ENCODE results near the gene GATAD2A. TPM values are rescaled to one million over a fixed set of nuclear protein-coding genes. Genes with fewer than 3 reads are reported as not detected.

GATAD2A gene
- total RNA-seq, 2 donors from 2014 or later = 88.0 to 160 TPM

- peak; percentile 73 for ATAC-seq (replicated peaks)
- Mint-ChIP-seq H3K27ac (peak overlapping the region; percentile 93), H3K4me3 (peak overlapping the region; percentile 94), H3K9me3 (no peaks in the 10 kb centered on the region), H3K36me3 (ENCODE audit: low read depth) (peaks cover 20% of the 10 kb centered on the region), H3K27me3 (no peaks in the 10 kb centered on the region), H3K4me1 (peaks cover 45% of the 10 kb centered on the region)
Observed at GRCh38 chr19:19406878-19407632, 1.6 kb downstream of the GATAD2A start.

DNA sequence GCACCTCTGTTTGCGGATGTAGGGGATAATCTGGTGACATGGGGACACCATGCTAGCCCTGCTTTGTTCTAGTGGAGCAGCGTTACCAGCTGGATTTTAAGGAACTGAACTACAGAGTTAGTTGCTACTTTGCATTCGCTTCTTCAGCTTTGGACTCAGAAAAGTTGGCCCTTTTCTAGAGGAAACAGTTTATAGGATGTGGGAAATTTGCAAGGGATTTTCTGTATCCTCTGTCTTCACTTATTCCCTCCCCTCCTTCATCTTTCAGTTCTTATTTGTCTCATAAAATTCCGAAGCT is 2.1 kb downstream of the GATAD2A start:
- H3K9me3 Mint-ChIP-seq = no peaks in the 10 kb centered on the region
- ATAC-seq (replicated peaks) = no peak
- H3K27ac Mint-ChIP-seq = no peak overlapping the region
- H3K4me3 Mint-ChIP-seq = peak overlapping the region; percentile 94
- peaks cover 24% of the 10 kb centered on the region for H3K36me3 Mint-ChIP-seq (ENCODE audit: low read depth)
- H3K27me3 Mint-ChIP-seq = no peaks in the 10 kb centered on the region
- H3K4me1 Mint-ChIP-seq = peaks cover 45% of the 10 kb centered on the region

DNA sequence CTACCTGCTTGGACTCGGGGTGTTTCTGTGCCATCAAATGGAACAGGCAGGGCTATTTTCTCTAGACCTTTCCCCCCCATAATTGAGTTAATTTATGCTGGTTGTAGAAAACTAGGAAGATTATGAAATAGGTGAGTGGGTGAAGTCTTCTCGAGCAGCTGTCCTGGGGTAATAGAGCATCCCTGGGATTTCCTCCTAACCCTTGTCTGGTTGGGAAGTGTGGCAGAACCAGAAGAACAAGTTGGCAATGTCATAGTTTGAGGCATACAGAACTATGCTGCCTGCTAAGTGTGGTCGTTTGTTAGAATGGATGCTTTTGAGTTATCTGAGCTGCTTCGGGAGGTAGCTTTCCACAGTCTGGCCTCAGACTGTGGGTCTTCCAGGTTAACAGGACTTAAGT is 3.7 kb downstream of the GATAD2A start:
- peaks cover 47% of the 10 kb centered on the region for H3K4me1 Mint-ChIP-seq
- no peak for ATAC-seq (replicated peaks)
- H3K9me3 Mint-ChIP-seq = no peaks in the 10 kb centered on the region
- H3K27ac Mint-ChIP-seq = peak overlapping the region; percentile 15
- no peaks in the 10 kb centered on the region for H3K27me3 Mint-ChIP-seq
- H3K36me3 Mint-ChIP-seq (ENCODE audit: low read depth) = peaks cover 31% of the 10 kb centered on the region
- peak overlapping the region; percentile 94 for H3K4me3 Mint-ChIP-seq

DNA sequence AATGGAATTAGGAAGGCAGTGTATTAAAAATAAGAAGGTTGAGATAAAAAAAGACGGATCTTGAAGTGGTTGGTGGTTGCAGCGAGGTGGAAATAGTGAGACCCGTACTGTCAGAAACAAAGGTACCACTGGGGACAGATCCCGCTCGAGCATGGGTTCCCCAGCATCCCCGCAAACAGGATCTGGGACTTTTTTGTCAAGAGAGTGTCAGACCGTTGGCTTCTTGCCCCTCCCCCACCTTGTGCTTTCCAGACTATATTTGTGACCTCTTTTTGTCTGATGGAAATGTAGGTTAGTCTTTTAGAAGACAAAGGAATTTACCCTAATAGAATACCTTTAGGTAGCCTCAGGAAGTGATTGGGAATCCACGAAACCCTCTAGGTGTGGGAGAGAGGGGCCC is 4.2 kb downstream of the GATAD2A start:
- peak overlapping the region; percentile 15 for H3K27ac Mint-ChIP-seq
- peak overlapping the region; percentile 94 for H3K4me3 Mint-ChIP-seq
- H3K4me1 Mint-ChIP-seq = peaks cover 48% of the 10 kb centered on the region
- H3K27me3 Mint-ChIP-seq = no peaks in the 10 kb centered on the region
- H3K36me3 Mint-ChIP-seq (ENCODE audit: low read depth) = peaks cover 31% of the 10 kb centered on the region
- ATAC-seq (replicated peaks) = no peak
- H3K9me3 Mint-ChIP-seq = no peaks in the 10 kb centered on the region

- H3K4me3 Mint-ChIP-seq = peak overlapping the region; percentile 94
- peaks cover 35% of the 10 kb centered on the region for H3K36me3 Mint-ChIP-seq (ENCODE audit: low read depth)
- peak; percentile 67 for ATAC-seq (replicated peaks)
- no peaks in the 10 kb centered on the region for H3K27me3 Mint-ChIP-seq
- H3K4me1 Mint-ChIP-seq = peaks cover 51% of the 10 kb centered on the region
- no peaks in the 10 kb centered on the region for H3K9me3 Mint-ChIP-seq
- H3K27ac Mint-ChIP-seq = peak overlapping the region; percentile 80
Observed at GRCh38 chr19:19410553-19411550, 5.4 kb downstream of the GATAD2A start.

DNA sequence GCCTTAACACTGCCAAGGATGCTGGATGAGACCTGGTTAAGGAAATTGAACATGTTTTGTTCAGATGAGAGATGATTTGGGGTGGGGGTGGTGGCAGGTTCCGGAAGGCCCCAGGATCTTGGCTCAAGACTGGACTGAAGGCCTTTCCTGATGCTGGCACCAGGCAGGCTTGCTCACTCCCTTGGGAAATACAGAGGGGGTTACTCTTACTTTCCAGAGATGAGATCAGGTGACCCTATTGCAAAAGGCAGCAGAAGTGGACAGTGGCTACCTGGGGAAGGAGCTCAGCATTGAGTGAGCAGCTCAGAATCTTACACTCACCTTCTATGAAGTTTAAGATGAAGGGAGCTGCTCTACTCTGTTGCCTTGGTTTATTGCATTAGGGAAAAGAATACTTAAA is 10.8 kb downstream of the GATAD2A start:
- no peak for ATAC-seq (replicated peaks)
- H3K4me3 Mint-ChIP-seq = peak overlapping the region; percentile 7
- peaks cover 26% of the 10 kb centered on the region for H3K36me3 Mint-ChIP-seq (ENCODE audit: low read depth)
- H3K9me3 Mint-ChIP-seq = no peaks in the 10 kb centered on the region
- H3K27ac Mint-ChIP-seq = peak overlapping the region; percentile 76
- no peaks in the 10 kb centered on the region for H3K27me3 Mint-ChIP-seq
- peaks cover 53% of the 10 kb centered on the region for H3K4me1 Mint-ChIP-seq

- peaks cover 52% of the 10 kb centered on the region for H3K4me1 Mint-ChIP-seq
- H3K27me3 Mint-ChIP-seq = no peaks in the 10 kb centered on the region
- ATAC-seq (replicated peaks) = no peak
- no peaks in the 10 kb centered on the region for H3K9me3 Mint-ChIP-seq
- peaks cover 24% of the 10 kb centered on the region for H3K36me3 Mint-ChIP-seq (ENCODE audit: low read depth)
- H3K27ac Mint-ChIP-seq = peak overlapping the region; percentile 81
- H3K4me3 Mint-ChIP-seq = peak overlapping the region; percentile 41
Observed at GRCh38 chr19:19417046-19417445, 11.6 kb downstream of the GATAD2A start.

DNA sequence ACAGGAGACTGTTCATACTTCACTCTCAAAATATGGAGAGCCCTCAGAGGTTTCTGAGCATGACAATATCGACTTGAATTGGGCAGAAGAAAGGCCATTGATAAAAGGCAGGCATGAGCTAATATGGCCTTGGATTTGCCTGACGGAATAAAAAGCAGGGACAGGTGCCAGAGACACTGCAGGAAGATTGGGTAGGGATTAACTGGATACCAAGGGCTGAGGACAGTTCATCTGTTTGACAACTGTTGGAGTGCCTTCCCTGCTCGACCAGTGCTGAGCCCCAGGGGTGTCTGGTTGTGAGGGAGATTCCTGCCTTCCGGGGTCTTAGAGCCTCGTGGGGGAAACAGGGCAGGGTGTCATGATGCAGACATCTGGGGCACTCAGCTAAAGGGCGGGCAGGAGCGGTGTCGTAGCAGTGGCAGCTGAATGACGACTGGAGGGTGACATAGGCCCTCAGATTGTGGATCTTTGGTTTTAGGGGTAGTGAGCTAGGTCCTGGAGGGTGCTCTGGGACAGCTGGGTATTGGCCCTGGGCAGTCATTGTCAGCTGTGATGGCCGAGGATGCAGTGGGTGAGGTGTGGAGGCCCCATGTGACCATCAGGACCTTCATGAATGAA is 12.3 kb downstream of the GATAD2A start:
- peaks cover 19% of the 10 kb centered on the region for H3K36me3 Mint-ChIP-seq (ENCODE audit: low read depth)
- no peaks in the 10 kb centered on the region for H3K9me3 Mint-ChIP-seq
- no peaks in the 10 kb centered on the region for H3K27me3 Mint-ChIP-seq
- H3K27ac Mint-ChIP-seq = peak overlapping the region; percentile 81
- peaks cover 51% of the 10 kb centered on the region for H3K4me1 Mint-ChIP-seq
- no peak for ATAC-seq (replicated peaks)
- peak overlapping the region; percentile 41 for H3K4me3 Mint-ChIP-seq

DNA sequence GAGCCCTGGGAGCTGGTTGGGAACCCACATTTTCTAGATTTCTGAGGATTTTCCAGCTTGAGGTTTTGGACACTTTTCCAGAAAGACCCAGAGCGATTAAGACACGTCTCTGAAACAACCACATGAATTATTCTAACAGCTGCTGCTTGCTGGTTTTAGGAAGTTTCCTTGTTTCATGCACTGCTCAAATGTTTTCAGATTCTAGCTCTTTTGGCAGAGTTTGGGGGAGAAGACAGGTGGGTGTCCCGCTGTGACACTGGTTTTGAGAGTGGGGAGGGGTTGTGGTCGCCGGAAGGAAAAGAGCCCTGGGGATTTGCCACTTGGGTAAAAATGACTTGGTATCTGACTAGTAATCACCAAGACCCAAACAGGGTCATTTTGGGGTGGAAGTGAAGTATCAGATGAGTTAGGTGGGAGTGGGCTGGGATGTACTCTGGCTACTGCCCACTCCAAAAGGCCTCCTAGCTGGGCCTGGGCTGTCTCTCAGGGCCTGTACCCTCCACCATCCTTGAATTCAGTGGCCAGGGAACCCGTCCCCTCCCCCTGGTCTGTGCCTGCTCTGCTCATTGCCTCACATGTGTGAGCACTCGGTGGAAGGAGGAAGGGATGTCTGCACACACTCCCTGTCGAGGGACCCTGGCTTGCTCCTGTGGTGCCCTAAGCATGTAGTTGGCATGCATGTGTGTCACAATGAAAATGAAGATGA is 13.2 kb downstream of the GATAD2A start:
- peaks cover 13% of the 10 kb centered on the region for H3K36me3 Mint-ChIP-seq (ENCODE audit: low read depth)
- no peaks in the 10 kb centered on the region for H3K27me3 Mint-ChIP-seq
- H3K27ac Mint-ChIP-seq = peak overlapping the region; percentile 81
- ATAC-seq (replicated peaks) = peak; percentile 13
- no peaks in the 10 kb centered on the region for H3K9me3 Mint-ChIP-seq
- H3K4me3 Mint-ChIP-seq = peak overlapping the region; percentile 41
- H3K4me1 Mint-ChIP-seq = peaks cover 45% of the 10 kb centered on the region

- Mint-ChIP-seq H3K27ac (peak overlapping the region; percentile 67), H3K4me3 (peak overlapping the region; percentile 17), H3K4me1 (peaks cover 37% of the 10 kb centered on the region), H3K9me3 (no peaks in the 10 kb centered on the region), H3K36me3 (ENCODE audit: low read depth) (peaks cover 11% of the 10 kb centered on the region), H3K27me3 (no peaks in the 10 kb centered on the region)
- peak; percentile 96 for ATAC-seq (replicated peaks)
Observed at GRCh38 chr19:19420570-19421298, 15.3 kb downstream of the GATAD2A start.

DNA sequence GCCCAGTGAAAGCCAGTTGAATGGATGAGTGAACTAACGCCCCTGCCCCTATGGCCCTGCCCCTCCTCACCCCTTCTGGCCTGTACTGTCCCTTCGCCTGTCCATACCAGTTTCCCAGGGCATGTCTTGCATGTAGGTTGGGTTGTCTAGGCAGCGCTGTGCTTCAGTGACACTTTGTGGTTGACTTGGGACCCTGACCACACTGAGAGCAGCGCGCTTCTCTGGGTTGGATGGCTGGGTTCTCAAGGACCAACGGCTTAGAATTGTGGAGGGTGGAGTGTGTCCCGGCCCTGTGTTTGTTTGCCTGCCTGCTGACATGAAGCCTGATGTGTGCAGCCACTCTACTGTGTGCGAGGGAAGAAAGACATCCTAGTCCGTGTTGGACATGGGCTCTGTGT is 15.8 kb downstream of the GATAD2A start:
- H3K9me3 Mint-ChIP-seq = no peaks in the 10 kb centered on the region
- peak overlapping the region; percentile 67 for H3K27ac Mint-ChIP-seq
- peaks cover 32% of the 10 kb centered on the region for H3K4me1 Mint-ChIP-seq
- no peak overlapping the region for H3K4me3 Mint-ChIP-seq
- no peaks in the 10 kb centered on the region for H3K27me3 Mint-ChIP-seq
- ATAC-seq (replicated peaks) = no peak
- H3K36me3 Mint-ChIP-seq (ENCODE audit: low read depth) = peaks cover 7% of the 10 kb centered on the region

- H3K4me1 Mint-ChIP-seq = peaks cover 37% of the 10 kb centered on the region
- H3K9me3 Mint-ChIP-seq = no peaks in the 10 kb centered on the region
- peak overlapping the region; percentile 67 for H3K27ac Mint-ChIP-seq
- H3K4me3 Mint-ChIP-seq = no peak overlapping the region
- H3K36me3 Mint-ChIP-seq (ENCODE audit: low read depth) = peaks cover 12% of the 10 kb centered on the region
- no peak for ATAC-seq (replicated peaks)
- H3K27me3 Mint-ChIP-seq = no peaks in the 10 kb centered on the region
Observed at GRCh38 chr19:19422156-19422555, 16.7 kb downstream of the GATAD2A start.

- H3K9me3 Mint-ChIP-seq = no peaks in the 10 kb centered on the region
- H3K27ac Mint-ChIP-seq = no peak overlapping the region
- H3K4me1 Mint-ChIP-seq = peaks cover 35% of the 10 kb centered on the region
- no peak overlapping the region for H3K4me3 Mint-ChIP-seq
- peaks cover 24% of the 10 kb centered on the region for H3K36me3 Mint-ChIP-seq (ENCODE audit: low read depth)
- no peaks in the 10 kb centered on the region for H3K27me3 Mint-ChIP-seq
- no peak for ATAC-seq (replicated peaks)
Observed at GRCh38 chr19:19423322-19423721, 17.8 kb downstream of the GATAD2A start.
